Tibial nerve (tissue), 4 donors: Measurements from ENCODE around the gene CYP27C1.

Source experiments
- CTCF ChIP-seq, 5 experiments: fragments of 200-600 bp in 3 of 5; fragments of 450-650 bp in 2 of 5; sonication (generic) in 3 of 5; IDR thresholded peaks; one replicate each; pipeline ENCODE4 v1.5.1; 2016 to 2019; ENCODE audit warnings: antibody characterized with exemption in 5 of 5, mild to moderate bottlenecking in 3 of 5, moderate library complexity in 2 of 5
- EP300 ChIP-seq, 2 donors: sonication (generic); formaldehyde crosslinking; IDR thresholded peaks; one replicate each; pipeline ENCODE4 v1.6.1; 2017; ENCODE audit warnings: antibody characterized with exemption in 2 of 2, mild to moderate bottlenecking in 1 of 2

- TF ChIP-seq EP300 (IDR thresholded peaks at IDR 0.05) (no peak), CTCF (IDR thresholded peaks at IDR 0.05) (no peak)
These were observed 40.3 kb downstream of the CYP27C1 start for GRCh38 chr2:127179766-127180165.
